ENCODE results near the gene PPP1R12C.
"Not testable (repeated sequence)": the region's sequence is repeated elsewhere in the genome, so short reads cannot be mapped to it uniquely, and the experiment has no call there.

PPP1R12C gene

GRCh38 chr19:55113570-55114039 lies 3.8 kb downstream of the PPP1R12C start:
- peak in 6 of 10 donors; percentile 30 to 63 (median 52) for DNase-seq
- intact Hi-C loops (cut with DNase I) = no loop called here

DNA sequence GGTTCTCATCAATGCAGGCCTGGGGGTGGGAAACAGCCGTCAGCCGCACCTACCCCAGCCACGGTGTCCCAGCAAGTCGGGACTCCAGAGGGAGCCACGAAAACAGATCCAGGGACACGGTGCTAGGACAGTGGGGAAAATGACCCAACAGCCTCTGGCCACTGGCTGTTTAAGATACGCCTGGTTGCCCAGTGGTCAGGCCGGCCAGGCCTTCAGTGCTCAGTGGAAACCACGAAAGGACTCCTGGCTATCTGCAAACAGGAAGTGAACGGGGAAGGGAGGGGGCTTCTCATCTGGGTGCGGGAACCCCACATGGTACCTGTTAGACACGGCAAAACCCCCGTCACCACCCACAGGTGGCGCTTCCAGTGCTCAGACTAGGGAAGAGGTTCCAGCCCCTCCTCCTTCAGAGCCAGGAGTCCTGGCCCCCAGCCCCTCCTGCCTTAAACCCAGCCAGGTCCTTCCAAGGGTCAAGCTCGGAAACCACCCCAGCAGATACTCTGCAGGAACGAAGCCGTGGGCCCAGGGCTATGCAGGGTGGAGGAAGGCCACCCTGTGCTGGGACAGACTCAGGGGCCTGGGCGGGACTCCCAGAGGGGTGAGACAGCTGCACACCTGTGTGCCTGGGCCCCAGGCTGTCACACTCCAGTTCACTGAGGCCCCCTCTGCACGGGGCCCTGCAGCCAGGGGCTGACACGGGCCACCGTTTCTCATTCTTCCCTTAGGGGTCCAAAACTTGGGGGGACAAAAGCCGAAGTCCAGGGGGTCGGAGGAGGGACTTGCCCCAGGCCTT lies 4.5 kb downstream of the PPP1R12C start:
- intact Hi-C loops (cut with DNase I) = no loop called here
- DNase-seq = no peak

GRCh38 chr19:55112246-55112776 lies 5.1 kb downstream of the PPP1R12C start:
- intact Hi-C loops (cut with DNase I) = no loop called here
- no peak for DNase-seq

- intact Hi-C loops (cut with DNase I) = no loop called here
- DNase-seq = no peak
These were observed 6.1 kb downstream of the PPP1R12C start for GRCh38 chr19:55111238-55111831.

DNA sequence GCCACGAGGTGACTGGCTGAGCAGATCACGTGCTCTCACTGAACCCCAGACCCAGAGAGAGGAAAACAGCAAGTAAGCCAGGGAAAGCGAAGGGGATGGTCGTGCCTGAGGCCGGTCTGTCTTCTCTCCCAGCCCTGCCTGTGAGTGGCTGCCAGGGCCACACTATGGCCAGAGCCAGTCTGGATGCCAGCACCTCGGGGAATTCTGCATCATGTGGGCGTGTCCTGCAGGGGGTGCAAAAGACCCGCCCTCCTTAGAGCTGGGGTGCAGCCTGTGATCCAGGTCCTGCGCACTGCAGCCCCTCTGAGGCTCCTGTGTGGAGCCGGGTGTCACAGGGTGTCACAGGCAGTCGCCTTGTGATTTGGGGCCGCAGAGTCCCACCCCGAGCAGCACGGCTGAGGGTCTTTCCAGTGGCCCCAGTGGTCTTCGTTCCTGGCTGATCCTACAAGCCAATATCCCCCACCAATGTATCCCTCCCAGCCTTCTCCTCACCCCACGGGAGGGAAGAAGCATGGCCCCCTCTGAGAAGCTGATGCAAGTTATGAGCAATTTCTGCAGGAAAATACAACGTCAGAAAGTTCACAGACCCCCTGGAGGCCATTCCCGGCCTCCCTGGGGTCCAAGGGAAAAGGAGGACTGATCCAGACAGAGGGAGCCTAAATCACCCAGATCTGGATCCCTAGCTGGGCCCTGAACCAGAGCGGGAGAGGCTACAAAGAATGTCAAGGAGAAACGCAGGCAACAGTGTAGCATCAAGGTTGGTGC lies 7.7 kb downstream of the PPP1R12C start:
- intact Hi-C loops (cut with DNase I) = no loop called here
- DNase-seq = peak in 1 of 10 donors; percentile 47

GRCh38 chr19:55107252-55107651 lies 10.2 kb downstream of the PPP1R12C start:
- intact Hi-C loops (cut with DNase I); DNase-seq: not testable (repeated sequence)

GRCh38 chr19:55106591-55106990 lies 10.8 kb downstream of the PPP1R12C start:
- intact Hi-C loops (cut with DNase I) = no loop called here

GRCh38 chr19:55105237-55105636 lies 12.2 kb downstream of the PPP1R12C start:
- intact Hi-C loops (cut with DNase I) = no loop called here
- no peak for DNase-seq

More at GRCh38 chr19:55106591-55106990, 10.8 kb downstream of the PPP1R12C start:
- peak in 1 of 10 donors; percentile 24 for DNase-seq

DNA sequence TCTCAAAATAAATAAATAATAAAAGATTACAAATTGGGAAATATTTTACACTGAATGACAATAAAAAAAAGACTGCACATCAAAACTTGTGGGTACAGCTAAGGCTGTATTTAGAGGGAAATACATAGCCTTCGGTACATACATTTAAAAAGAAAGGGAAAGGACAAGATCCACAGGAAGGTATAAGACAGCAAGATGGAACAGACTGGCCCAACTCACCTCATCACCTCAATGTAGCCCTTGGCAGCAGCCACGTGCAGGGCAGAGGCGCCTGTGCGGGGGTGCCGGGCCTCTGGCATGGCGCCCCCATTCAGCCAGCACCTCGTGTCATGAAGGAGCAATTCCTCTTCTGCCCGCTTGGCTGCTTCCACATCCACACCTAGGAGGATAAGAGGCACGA lies 14.2 kb downstream of the PPP1R12C start:
- peak in 2 of 10 donors; percentile 24 to 37 for DNase-seq
- intact Hi-C loops (cut with DNase I) = no loop called here

DNA sequence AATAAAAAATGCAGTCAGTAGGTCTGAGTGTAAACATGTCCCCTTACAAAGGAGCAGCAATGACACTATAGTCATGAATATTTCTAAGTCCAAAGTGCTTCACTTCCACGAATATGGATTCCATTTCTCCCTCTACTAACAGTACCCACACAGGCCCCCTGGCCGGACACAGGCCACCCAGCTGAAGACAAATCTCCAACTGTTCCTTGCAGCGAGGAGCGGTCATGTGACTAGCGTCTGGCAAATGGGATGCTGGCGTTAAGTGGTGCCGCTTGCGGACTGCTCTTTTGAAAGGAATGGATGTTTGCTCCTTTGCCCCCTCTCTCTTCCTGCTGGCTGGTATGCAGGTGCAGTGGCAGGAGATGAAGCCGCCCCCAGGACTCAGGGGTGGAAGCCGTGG lies 16.2 kb downstream of the PPP1R12C start:
- DNase-seq = peak in 6 of 10 donors; percentile 8 to 86 (median 58)
- intact Hi-C loops (cut with DNase I) = no loop called here

GRCh38 chr19:55099557-55100506 lies 17.6 kb downstream of the PPP1R12C start:
- intact Hi-C loops (cut with DNase I) = no loop called here
- DNase-seq = peak in 1 of 10 donors; percentile 52

GRCh38 chr19:55098716-55099556 lies 18.5 kb downstream of the PPP1R12C start:
- intact Hi-C loops (cut with DNase I) = no loop called here
- peak in 2 of 10 donors; percentile 63 to 66 for DNase-seq

- peak in 2 of 10 donors; percentile 53 to 63 for DNase-seq
- intact Hi-C loops (cut with DNase I) = no loop called here
These were observed 19.3 kb downstream of the PPP1R12C start for GRCh38 chr19:55097864-55098715.

- DNase-seq = peak in 3 of 10 donors; percentile 58 to 72 (median 61)
These were observed 21.3 kb downstream of the PPP1R12C start for GRCh38 chr19:55096061-55096701.

DNA sequence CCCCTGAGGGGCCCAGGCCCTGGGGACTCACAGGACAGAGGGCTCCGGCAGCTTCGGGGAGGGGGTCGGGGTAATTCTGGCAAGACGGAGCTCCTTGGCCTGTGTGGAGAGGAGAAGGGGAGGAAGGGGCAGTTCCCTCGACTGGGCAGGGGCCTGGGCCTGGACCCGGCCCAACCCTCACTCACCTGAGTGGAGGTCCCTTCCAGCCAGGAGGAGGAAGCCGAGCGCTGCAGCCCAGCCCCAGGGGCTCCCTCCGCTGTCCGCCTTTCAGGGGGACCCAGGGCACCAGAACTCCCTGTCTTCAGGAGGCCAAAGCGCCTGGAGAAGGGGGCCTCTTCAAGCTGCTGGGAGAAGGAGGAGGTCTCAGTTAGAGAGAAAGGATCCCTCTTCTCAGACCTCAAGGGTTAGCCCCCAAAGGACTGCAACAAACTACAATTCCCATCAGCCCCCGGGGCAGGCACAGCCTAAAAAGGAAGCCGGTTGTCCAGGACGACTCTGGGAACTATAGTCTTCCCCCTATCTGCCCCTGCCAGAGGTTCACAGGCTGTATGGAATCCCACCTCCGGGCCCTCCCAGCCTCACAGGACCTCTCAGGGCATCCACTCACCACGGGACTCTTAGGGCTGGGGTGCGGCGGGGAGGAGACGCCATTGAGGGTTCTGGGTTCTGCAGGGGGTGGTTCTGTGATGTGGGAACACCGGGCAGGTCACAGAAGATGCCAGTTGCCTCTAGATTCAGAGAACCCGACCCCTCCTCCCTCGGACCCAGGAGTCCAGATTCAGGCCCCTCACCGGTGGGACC lies 22.0 kb downstream of the PPP1R12C start:
- DNase-seq = peak in 1 of 10 donors; percentile 77
- intact Hi-C loops (cut with DNase I) = no loop called here

More at GRCh38 chr19:55096061-55096701, 21.3 kb downstream of the PPP1R12C start:
- intact Hi-C loops (cut with DNase I) = no loop called here

Data from posterior cingulate gyrus (tissue), 11 donors.